ENCODE data around the gene SPATA9. TPM values are rescaled to one million over a fixed set of nuclear protein-coding genes. Genes with fewer than 3 reads are reported as not detected.

The SPATA9 gene
- total RNA-seq (not detected), polyA plus RNA-seq (under 1 TPM in 1 of 2 donors, not detected in 1; 0.09 TPM)

DNA sequence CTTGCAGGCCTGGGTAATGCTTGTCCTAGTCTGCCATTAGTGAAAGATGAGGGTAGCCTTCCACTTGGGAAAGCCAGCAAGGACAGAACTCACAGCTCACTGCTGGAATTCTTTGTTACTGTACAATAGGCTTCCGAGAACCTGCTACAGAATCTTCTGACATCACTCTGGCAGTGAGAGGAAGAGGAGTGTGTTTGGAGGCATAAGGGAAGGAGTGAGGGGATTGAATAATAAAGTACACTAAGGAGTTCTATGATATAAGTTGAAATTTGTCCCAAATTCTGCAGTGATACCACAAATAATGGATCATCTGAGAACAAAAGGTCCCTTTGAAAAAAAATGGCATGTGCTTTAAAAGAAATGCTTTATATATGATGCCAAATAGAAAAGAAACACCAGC, at the start of gene SPATA9:
Gene SPATA9, minus strand, starts transcription at position 101 of the 400 bp plus-strand sequence. CDS start 137 bp downstream, outside the sequence.
- no peak within 1 kb of the TSS for H3K4me3 Mint-ChIP-seq
- peaks cover 0 to 2% (median 0%) of the 10 kb centered on the region in 8 donors for H3K9me3 Mint-ChIP-seq
- H3K4me3 ChIP-seq (ENCODE audit: low read length in 2 of 2): no peak within 1 kb of the TSS
- POLR2A ChIA-PET (ENCODE audit: partially characterized antibody): no interaction called here
- CTCF ChIA-PET (ENCODE audit: partially characterized antibody): no interaction called here
- peaks cover 0 to 3% of the 10 kb centered on the region in 2 donors for H3K36me3 Mint-ChIP-seq
- no peaks in the 10 kb centered on the region for H3K27me3 ChIP-seq (ENCODE audit: insufficient read depth, low read length)
- no peaks in the 10 kb centered on the region for H3K4me1 Mint-ChIP-seq
- peaks cover 9 to 21% of the 10 kb centered on the region in 2 donors for H3K27me3 Mint-ChIP-seq
- intact Hi-C loops (cut with micrococcal nuclease): no loop called here
- DNase-seq: no peak
- H3K36me3 ChIP-seq (ENCODE audit: insufficient read depth, low read length): no peaks in the 10 kb centered on the region
- no peaks in the 10 kb centered on the region for H3K9me3 ChIP-seq (ENCODE audit: control insufficient read depth in 1 of 2, low read length in 2 of 2)
- no peak within 1 kb of the TSS for H3K27ac ChIP-seq (ENCODE audit: low read depth, low read length)
- no peaks in the 10 kb centered on the region for H3K4me1 ChIP-seq (ENCODE audit: insufficient read depth, low read length)
- H3K27ac Mint-ChIP-seq: no peak within 1 kb of the TSS

- Histone ChIP-seq H3K9me3 (ENCODE audit: control insufficient read depth in 1 of 2, low read length in 2 of 2) (no peaks in the 10 kb centered on the region), H3K4me1 (ENCODE audit: insufficient read depth, low read length) (peaks cover 17% of the 10 kb centered on the region), H3K36me3 (ENCODE audit: insufficient read depth, low read length) (no peaks in the 10 kb centered on the region), H3K4me3 (ENCODE audit: low read length in 2 of 2) (peak overlapping the region in 1 of 2 donors; percentile 46), H3K27me3 (ENCODE audit: insufficient read depth, low read length) (peaks cover 17% of the 10 kb centered on the region), H3K27ac (ENCODE audit: low read depth, low read length) (no peak overlapping the region)
- POLR2A ChIA-PET (ENCODE audit: partially characterized antibody): no interaction called here
- DNase-seq: peak in 3 of 5 donors; percentile 19 to 45 (median 34)
- Mint-ChIP-seq H3K4me3 (peak overlapping the region; percentile 79 to 87 (median 84)), H3K36me3 (no peaks in the 10 kb centered on the region), H3K27me3 (peaks cover 31 to 36% of the 10 kb centered on the region in 2 donors), H3K9me3 (no peaks in the 10 kb centered on the region), H3K4me1 (peaks cover 1 to 24% (median 18%) of the 10 kb centered on the region in 4 donors), H3K27ac (no peak overlapping the region)
- CTCF ChIA-PET (ENCODE audit: partially characterized antibody): interaction anchor here (0.6 to 3.0 kb wide), 3 partner anchors 49 to 88 kb away, joined by 3 to 11 read pairs (median 10); no protein-coding TSS in a partner anchor
- intact Hi-C loops (cut with micrococcal nuclease): no loop called here
Measured at GRCh38 chr5:95731571-95732554, 49.1 kb upstream of the SPATA9 start.

DNA sequence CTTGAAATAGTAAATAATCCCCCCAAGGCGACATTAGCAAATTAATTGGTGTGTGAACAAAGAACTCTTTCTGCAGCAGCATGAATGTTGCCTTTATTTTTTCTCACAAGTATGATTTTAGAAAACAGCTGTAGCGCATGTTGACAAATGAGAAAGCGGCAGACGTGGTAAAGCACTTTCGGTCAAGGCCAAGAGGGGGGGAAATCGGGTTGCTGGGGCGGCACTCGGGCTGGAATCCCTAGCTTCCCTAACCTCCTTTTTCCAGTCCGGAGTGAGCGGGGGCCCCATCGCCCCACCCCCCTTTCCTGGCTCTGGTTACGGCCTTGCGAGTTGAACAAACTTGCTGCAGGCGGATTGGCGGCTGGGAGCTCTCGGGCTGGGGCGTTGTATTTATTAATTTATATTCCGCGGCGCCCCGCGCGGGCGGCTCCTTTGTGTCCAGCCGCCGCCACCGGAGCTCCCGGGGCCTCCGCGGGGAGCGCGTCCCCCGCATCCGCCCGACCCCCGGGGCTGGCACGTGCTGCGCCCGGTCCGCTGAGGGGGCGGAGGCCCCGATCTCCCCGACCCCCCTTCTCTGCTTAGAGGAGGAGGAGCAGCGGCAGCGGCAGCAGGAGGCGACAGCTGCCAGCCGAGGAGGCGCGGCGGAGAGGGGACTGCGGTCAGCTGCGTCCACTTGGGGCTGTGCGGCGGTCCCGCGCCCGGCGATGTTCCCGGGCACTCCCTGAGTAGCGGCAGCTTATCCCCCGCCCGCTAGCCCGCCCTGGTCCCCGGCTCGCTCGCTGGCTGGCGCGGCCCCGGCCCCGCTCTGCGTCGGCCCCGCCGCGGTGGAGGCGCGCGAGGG, 48.2 kb upstream of the SPATA9 start, which contains the start of gene RHOBTB3:
Gene RHOBTB3, plus strand, starts transcription at position 607 of the 841 bp plus-strand sequence. CDS start 347 bp downstream, outside the sequence.
- CTCF ChIA-PET (ENCODE audit: partially characterized antibody): interaction anchor here (0.6 to 3.0 kb wide), 3 partner anchors 50 to 89 kb away, joined by 3 to 11 read pairs (median 10); no protein-coding TSS in a partner anchor
- peaks cover 17% of the 10 kb centered on the region for H3K4me1 ChIP-seq (ENCODE audit: insufficient read depth, low read length)
- Mint-ChIP-seq H3K27me3 (peaks cover 31 to 36% of the 10 kb centered on the region in 2 donors), H3K27ac (peak within 1 kb of the TSS in 1 of 7 donors; percentile 3), H3K4me3 (peak within 1 kb of the TSS; percentile 79 to 87 (median 84)), H3K9me3 (no peaks in the 10 kb centered on the region), H3K36me3 (no peaks in the 10 kb centered on the region), H3K4me1 (peaks cover 1 to 25% (median 19%) of the 10 kb centered on the region in 4 donors)
- H3K4me3 ChIP-seq (ENCODE audit: low read length in 2 of 2): peak within 1 kb of the TSS; percentile 7 to 46
- POLR2A ChIA-PET (ENCODE audit: partially characterized antibody): no interaction called here
- no peaks in the 10 kb centered on the region for H3K9me3 ChIP-seq (ENCODE audit: control insufficient read depth in 1 of 2, low read length in 2 of 2)
- intact Hi-C loops (cut with micrococcal nuclease): no loop called here
- no peak within 1 kb of the TSS for H3K27ac ChIP-seq (ENCODE audit: low read depth, low read length)
- no peaks in the 10 kb centered on the region for H3K36me3 ChIP-seq (ENCODE audit: insufficient read depth, low read length)
- peaks cover 17% of the 10 kb centered on the region for H3K27me3 ChIP-seq (ENCODE audit: insufficient read depth, low read length)
- peak; percentile 23 to 50 (median 33) for DNase-seq

DNA sequence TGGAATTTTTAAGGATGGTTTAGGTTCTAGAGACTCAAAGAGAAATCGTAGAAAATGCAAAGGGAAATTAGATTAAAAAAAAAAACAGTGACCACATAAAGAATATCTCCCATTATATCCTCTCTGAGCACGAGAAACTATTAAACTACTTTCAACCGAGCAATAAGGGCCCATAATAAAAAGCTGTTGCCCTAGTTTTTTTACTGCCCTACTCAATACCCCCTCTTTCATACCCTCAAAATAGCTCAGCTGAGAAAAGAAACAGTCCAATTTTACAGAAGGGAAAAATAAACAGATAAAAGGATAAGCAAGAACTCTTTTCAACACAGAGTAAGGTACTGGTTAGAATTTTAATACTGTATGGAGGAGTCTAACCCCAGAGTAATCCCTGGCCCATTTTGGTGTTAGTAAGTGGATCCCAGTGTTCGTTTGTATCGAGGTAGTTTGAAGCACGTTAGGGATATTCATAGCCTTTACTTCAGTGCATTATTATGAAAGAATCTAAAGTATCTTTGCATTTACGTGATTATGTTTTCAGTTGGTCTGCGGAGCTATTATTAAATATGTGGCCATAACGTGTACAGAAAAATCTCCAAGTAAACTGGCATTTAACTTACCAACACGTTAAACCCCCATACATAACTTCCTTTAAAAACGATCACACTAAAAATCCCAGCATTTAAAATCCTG, 47.4 kb upstream of the SPATA9 start:
- H3K4me3 ChIP-seq (ENCODE audit: low read length in 2 of 2): peak overlapping the region in 1 of 2 donors; percentile 7
- peak overlapping the region in 1 of 7 donors; percentile 3 for H3K27ac Mint-ChIP-seq
- DNase-seq: no peak
- peaks cover 31 to 33% of the 10 kb centered on the region in 2 donors for H3K27me3 Mint-ChIP-seq
- peak overlapping the region; percentile 68 to 87 (median 81) for H3K4me3 Mint-ChIP-seq
- H3K27me3 ChIP-seq (ENCODE audit: insufficient read depth, low read length): peaks cover 17% of the 10 kb centered on the region
- no peaks in the 10 kb centered on the region for H3K36me3 Mint-ChIP-seq
- H3K9me3 ChIP-seq (ENCODE audit: control insufficient read depth in 1 of 2, low read length in 2 of 2): no peaks in the 10 kb centered on the region
- peaks cover 17% of the 10 kb centered on the region for H3K4me1 ChIP-seq (ENCODE audit: insufficient read depth, low read length)
- H3K9me3 Mint-ChIP-seq: no peaks in the 10 kb centered on the region
- ChIA-PET POLR2A (ENCODE audit: partially characterized antibody) (no interaction called here), CTCF (ENCODE audit: partially characterized antibody) (interaction anchor here (2.6 to 3.0 kb wide), 2 partner anchors 51 to 66 kb away, joined by 10 to 11 read pairs; no protein-coding TSS in a partner anchor)
- no peak overlapping the region for H3K27ac ChIP-seq (ENCODE audit: low read depth, low read length)
- intact Hi-C loops (cut with micrococcal nuclease): no loop called here
- H3K36me3 ChIP-seq (ENCODE audit: insufficient read depth, low read length): no peaks in the 10 kb centered on the region
- H3K4me1 Mint-ChIP-seq: peaks cover 1 to 25% (median 19%) of the 10 kb centered on the region in 4 donors

- Histone ChIP-seq H3K27ac (ENCODE audit: low read depth, low read length) (no peak overlapping the region), H3K27me3 (ENCODE audit: insufficient read depth, low read length) (peaks cover 17% of the 10 kb centered on the region), H3K36me3 (ENCODE audit: insufficient read depth, low read length) (no peaks in the 10 kb centered on the region), H3K4me3 (ENCODE audit: low read length in 2 of 2) (no peak overlapping the region), H3K4me1 (ENCODE audit: insufficient read depth, low read length) (peaks cover 17% of the 10 kb centered on the region), H3K9me3 (ENCODE audit: control insufficient read depth in 1 of 2, low read length in 2 of 2) (no peaks in the 10 kb centered on the region)
- ChIA-PET CTCF (ENCODE audit: partially characterized antibody) (no interaction called here), POLR2A (ENCODE audit: partially characterized antibody) (no interaction called here)
- intact Hi-C loops (cut with micrococcal nuclease): loop anchor here (10.0 kb wide), 1 partner anchor 1205 kb away; the partner anchor contains the start of gene LNPEP
- H3K27ac Mint-ChIP-seq: no peak overlapping the region
- no peak for DNase-seq
- H3K4me1 Mint-ChIP-seq: peaks cover 1 to 25% (median 19%) of the 10 kb centered on the region in 4 donors
- no peaks in the 10 kb centered on the region for H3K9me3 Mint-ChIP-seq
- H3K4me3 Mint-ChIP-seq: peak overlapping the region in 4 of 8 donors; percentile 3 to 82 (median 25)
- H3K27me3 Mint-ChIP-seq: peaks cover 29 to 30% of the 10 kb centered on the region in 2 donors
- H3K36me3 Mint-ChIP-seq: no peaks in the 10 kb centered on the region
Measured at GRCh38 chr5:95729115-95730010, 46.6 kb upstream of the SPATA9 start.
